ENCODE measurements around the gene RNASEH2C. TPM values are rescaled to one million over a fixed set of nuclear protein-coding genes. Genes with fewer than 3 reads are reported as not detected.

RNASEH2C gene
- total RNA-seq, 1 experiment from 2014 or later: 57.7 TPM

DNA sequence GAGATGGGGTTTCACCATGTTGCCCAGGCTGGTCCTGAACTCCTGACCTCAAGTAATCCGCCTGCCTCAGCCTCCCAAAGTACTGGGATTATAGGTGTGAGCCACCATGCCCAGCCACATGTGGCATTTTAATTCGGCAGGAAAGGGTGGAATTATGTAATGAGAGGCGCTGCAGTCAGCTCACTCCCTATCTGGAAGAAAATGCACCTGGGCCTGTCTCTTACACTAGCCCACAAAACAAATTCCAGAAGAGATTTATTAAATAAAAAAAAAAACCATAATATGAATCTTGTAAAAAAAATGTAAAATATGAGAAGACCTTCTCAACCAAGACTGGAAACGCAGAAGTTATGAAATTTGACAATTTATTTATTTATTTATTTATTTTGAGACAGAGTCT is 16.8 kb downstream of the RNASEH2C start:
- DNase-seq: no peak
- no peak overlapping the region for H3K4ac ChIP-seq (ENCODE audit: low read depth, low read length)
- Mint-ChIP-seq H3K27ac (no peak overlapping the region), H3K4me1 (peaks cover 3% of the 10 kb centered on the region in 2 experiments; a peak in 2 of 4 replicates), H3K36me3 (ENCODE audit: insufficient read depth in 1 of 3, low read depth in 3 of 3) (no peaks in the 10 kb centered on the region; a peak in 1 of 7 replicates), H3K4me3 (no peak overlapping the region), H3K9me3 (peaks cover 20 to 22% of the 10 kb centered on the region in 2 experiments), H3K27me3 (ENCODE audit: low read depth) (peaks cover 31% of the 10 kb centered on the region)
- no peak overlapping the region for H3K23ac ChIP-seq (ENCODE audit: insufficient read length, low read depth, low read length)
- H4K91ac ChIP-seq (ENCODE audit: insufficient read length, low read depth, low read length): no peak overlapping the region
- H3K4me2 ChIP-seq (ENCODE audit: insufficient read depth, insufficient read length, low read length): no peak overlapping the region
- H4K8ac ChIP-seq (replicated peaks; ENCODE audit: insufficient read length, low read depth, low read length): no peak overlapping the region
- H3K56ac ChIP-seq (ENCODE audit: insufficient read length, low read depth, low read length): no peak overlapping the region
- H3K27ac ChIP-seq (ENCODE audit: insufficient read length, low read depth, low read length): no peak overlapping the region
- H3K79me1 ChIP-seq (ENCODE audit: insufficient read depth, low read depth, low read length, poor library complexity, severe bottlenecking): no peaks in the 10 kb centered on the region
- H2BK15ac ChIP-seq (ENCODE audit: low read depth, low read length): no peak overlapping the region
- H2AK5ac ChIP-seq (ENCODE audit: insufficient read length, low read length): no peak overlapping the region
- H2BK20ac ChIP-seq (ENCODE audit: low read depth, low read length, poor library complexity, severe bottlenecking): no peak overlapping the region
- no peak overlapping the region for H2BK12ac ChIP-seq (ENCODE audit: insufficient read length, low read depth, low read length)
- H3K79me2 ChIP-seq (ENCODE audit: insufficient read depth, low read length): no peaks in the 10 kb centered on the region
- H3K9ac ChIP-seq (ENCODE audit: extremely low read depth, insufficient read length, low read length): no peak overlapping the region
- H3K27me3 ChIP-seq (ENCODE audit: insufficient read depth, low read length): no peaks in the 10 kb centered on the region
- no peak overlapping the region for H2AFZ ChIP-seq (ENCODE audit: low read length)
- H2BK120ac ChIP-seq (ENCODE audit: low read depth, low read length, poor library complexity, severe bottlenecking): no peak overlapping the region
- no peaks in the 10 kb centered on the region for H3K4me1 ChIP-seq (ENCODE audit: insufficient read depth, low read length)
- no peaks in the 10 kb centered on the region for H3K9me3 ChIP-seq (ENCODE audit: control insufficient read depth, low read depth, low read length)
- H3K23me2 ChIP-seq (ENCODE audit: insufficient read length, low read depth, low read length, poor library complexity, severe bottlenecking): no peaks in the 10 kb centered on the region
- H3K18ac ChIP-seq (ENCODE audit: insufficient read length, low read depth, low read length): no peak overlapping the region
- no peaks in the 10 kb centered on the region for H4K20me1 ChIP-seq (ENCODE audit: control insufficient read depth, insufficient read depth, insufficient read length)
- no peak overlapping the region for H4K5ac ChIP-seq (ENCODE audit: insufficient read length, low read depth, low read length)
- no peak overlapping the region for H2BK5ac ChIP-seq (ENCODE audit: insufficient read length, low read length)
- no peak overlapping the region for H3K14ac ChIP-seq (ENCODE audit: insufficient read depth, low read length)
- no CpG with 5 or more reads among the region's 4 CpGs for WGBS (ENCODE audit: extremely low coverage, insufficient read length, low lambda C conversion rate)
- H3T11ph ChIP-seq (ENCODE audit: low read length): no peak overlapping the region
- TF ChIP-seq, protein P1, sequence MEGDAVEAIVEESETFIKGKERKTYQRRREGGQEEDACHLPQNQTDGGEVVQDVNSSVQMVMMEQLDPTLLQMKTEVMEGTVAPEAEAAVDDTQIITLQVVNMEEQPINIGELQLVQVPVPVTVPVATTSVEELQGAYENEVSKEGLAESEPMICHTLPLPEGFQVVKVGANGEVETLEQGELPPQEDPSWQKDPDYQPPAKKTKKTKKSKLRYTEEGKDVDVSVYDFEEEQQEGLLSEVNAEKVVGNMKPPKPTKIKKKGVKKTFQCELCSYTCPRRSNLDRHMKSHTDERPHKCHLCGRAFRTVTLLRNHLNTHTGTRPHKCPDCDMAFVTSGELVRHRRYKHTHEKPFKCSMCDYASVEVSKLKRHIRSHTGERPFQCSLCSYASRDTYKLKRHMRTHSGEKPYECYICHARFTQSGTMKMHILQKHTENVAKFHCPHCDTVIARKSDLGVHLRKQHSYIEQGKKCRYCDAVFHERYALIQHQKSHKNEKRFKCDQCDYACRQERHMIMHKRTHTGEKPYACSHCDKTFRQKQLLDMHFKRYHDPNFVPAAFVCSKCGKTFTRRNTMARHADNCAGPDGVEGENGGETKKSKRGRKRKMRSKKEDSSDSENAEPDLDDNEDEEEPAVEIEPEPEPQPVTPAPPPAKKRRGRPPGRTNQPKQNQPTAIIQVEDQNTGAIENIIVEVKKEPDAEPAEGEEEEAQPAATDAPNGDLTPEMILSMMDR (conservative IDR thresholded peaks at IDR 0.05): no peak
